ENCODE measurements around the gene SFMBT2.

DNA sequence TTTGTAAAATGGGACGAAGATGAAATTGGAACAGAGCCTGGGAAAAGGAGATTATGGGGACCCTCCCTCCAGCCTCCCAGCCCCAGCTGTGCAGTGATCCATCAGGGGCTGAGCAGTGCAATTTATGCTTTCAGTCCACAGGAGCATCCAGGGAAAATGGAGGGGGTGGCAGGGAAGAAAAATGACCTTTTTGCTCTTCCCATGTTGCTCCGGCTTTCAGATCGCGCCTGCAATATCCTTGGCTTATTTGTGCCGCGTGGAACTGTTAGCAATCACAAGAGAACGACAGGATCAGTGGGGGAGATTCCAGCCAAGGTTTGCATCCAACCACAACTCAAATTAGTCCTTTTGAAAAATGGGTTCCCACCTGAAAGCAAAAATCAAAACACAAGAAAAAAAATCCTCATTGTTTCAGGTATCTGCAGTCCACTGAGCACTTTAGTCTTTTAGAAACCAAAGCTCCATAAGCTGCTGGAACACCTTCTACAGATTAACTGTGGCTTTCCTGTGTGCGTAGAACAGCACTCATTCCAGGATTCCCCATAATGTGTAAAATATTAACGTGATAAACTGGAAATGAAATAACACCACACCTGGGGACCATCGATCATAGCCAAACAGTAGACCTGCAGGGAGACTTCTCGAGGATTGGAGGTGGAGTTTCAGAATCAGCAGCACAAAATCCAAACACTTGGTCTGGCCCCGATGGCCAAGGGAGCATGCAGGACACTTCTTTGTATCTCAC, 30.7 kb upstream of the SFMBT2 start:
- TF ChIP-seq, protein P1, sequence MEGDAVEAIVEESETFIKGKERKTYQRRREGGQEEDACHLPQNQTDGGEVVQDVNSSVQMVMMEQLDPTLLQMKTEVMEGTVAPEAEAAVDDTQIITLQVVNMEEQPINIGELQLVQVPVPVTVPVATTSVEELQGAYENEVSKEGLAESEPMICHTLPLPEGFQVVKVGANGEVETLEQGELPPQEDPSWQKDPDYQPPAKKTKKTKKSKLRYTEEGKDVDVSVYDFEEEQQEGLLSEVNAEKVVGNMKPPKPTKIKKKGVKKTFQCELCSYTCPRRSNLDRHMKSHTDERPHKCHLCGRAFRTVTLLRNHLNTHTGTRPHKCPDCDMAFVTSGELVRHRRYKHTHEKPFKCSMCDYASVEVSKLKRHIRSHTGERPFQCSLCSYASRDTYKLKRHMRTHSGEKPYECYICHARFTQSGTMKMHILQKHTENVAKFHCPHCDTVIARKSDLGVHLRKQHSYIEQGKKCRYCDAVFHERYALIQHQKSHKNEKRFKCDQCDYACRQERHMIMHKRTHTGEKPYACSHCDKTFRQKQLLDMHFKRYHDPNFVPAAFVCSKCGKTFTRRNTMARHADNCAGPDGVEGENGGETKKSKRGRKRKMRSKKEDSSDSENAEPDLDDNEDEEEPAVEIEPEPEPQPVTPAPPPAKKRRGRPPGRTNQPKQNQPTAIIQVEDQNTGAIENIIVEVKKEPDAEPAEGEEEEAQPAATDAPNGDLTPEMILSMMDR (IDR thresholded peaks at IDR 0.05; ENCODE audit: low read depth, low read length, poor library complexity, severe bottlenecking): no peak
- no peak for TF ChIP-seq EZH2phosphoT487 (IDR thresholded peaks at IDR 0.05; ENCODE audit: borderline replicate concordance, low read length)
